Transverse colon (tissue), 4 donors: ENCODE data around the gene PRKAG1. TPM values are rescaled to one million over a fixed set of nuclear protein-coding genes. Genes with fewer than 3 reads are reported as not detected.
A peak's percentile ranks its signal among the peaks of the same experiment; 100 is the strongest.

ENCODE experiments used
- DNase-seq: peaks from one replicate; pipeline ENCODE4 v3.0.0-alpha.2; 2019
- H3K27ac ChIP-seq, 4 donors: fragments of 200-600 bp; sonication (generic); 2 replicates each; pipeline ENCODE4 v1.5.1; 2016 to 2018; ENCODE audit warnings: inconsistent platforms in 4 of 4
- H3K27me3 ChIP-seq: fragments of 200-600 bp; sonication (generic); 2 replicates; pipeline ENCODE4 v1.5.1; 2017; ENCODE audit warnings: inconsistent platforms
- H3K36me3 ChIP-seq, 4 donors: fragments of 200-600 bp; sonication (generic); 2 replicates each; pipeline ENCODE4 v1.5.1; 2017 to 2019; ENCODE audit warnings: inconsistent platforms in 4 of 4
- H3K4me1 ChIP-seq, 4 donors: fragments of 200-600 bp; sonication (generic); 2 replicates each; pipeline ENCODE4 v1.5.1; 2017 to 2020; ENCODE audit warnings: inconsistent platforms in 4 of 4
- H3K4me3 ChIP-seq, 4 donors: fragments of 200-600 bp; sonication (generic); 1 replicate in 1 of 4; 2 replicates in 3 of 4; pipeline versions ENCODE4 v1.5.1 to v1.6.1; 2017 to 2019; ENCODE audit warnings: inconsistent platforms in 4 of 4
- H3K9me3 ChIP-seq, 2 donors: fragments of 200-600 bp; sonication (generic); 2 replicates each; pipeline ENCODE4 v1.5.1; 2017 to 2019; ENCODE audit warnings: inconsistent platforms in 2 of 2
- CTCF ChIP-seq, 5 experiments: fragments of 200-600 bp in 3 of 5; fragments of 450-650 bp in 2 of 5; sonication (generic) in 3 of 5; IDR thresholded peaks; 1 replicate in 2 of 5; 2 replicates in 3 of 5; pipeline ENCODE4 v1.5.1; 2016 to 2017; ENCODE audit warnings: antibody characterized with exemption in 5 of 5, inconsistent platforms in 3 of 5, mild to moderate bottlenecking in 2 of 5, moderate library complexity in 1 of 5
- EP300 ChIP-seq: sonication (generic); formaldehyde crosslinking; IDR thresholded peaks from one replicate; pipeline ENCODE4 v1.6.1; 2017; ENCODE audit warnings: antibody characterized with exemption, low read depth
- POLR2A ChIP-seq: fragments of 450-650 bp; IDR thresholded peaks from one replicate; pipeline ENCODE4 v1.6.1; 2016; ENCODE audit warnings: antibody characterized with exemption, mild to moderate bottlenecking, moderate library complexity
- POLR2AphosphoS5 ChIP-seq, 3 donors: sonication (generic); formaldehyde crosslinking; IDR thresholded peaks; one replicate each; pipeline ENCODE4 v1.6.1; 2016; ENCODE audit warnings: antibody characterized with exemption in 3 of 3
- WGBS, 2 donors: methylation state at CpG; one replicate each; pipeline ENCODE4 v1.1.5; 2018; ENCODE audit warnings: low coverage in 1 of 2; 5-methylcytosine and 5-hydroxymethylcytosine counted together
- in situ Hi-C, 4 donors: fragments of 200-750 bp; cut with MboI; loops; one replicate each; pipeline versions ENCODE4 v1.15.0 to v1.15.1; 2017; ENCODE audit warnings: low sequenced_read_pairs in 3 of 4, low pct_ligation_motif_present in 1 of 4, low pct_unique_long_range_greater_than_20kb in 1 of 4
- intact Hi-C: fragments of 100-400 bp; cut with DNase I; formaldehyde crosslinking; loops from one replicate; pipeline ENCODE4 v1.15.1; 2023; ENCODE audit warnings: low total_unique reads
- total RNA-seq, 4 donors: library from RNA; depleted of rRNA; stranded (reverse); fragments of >200 nt; gene quantifications; one replicate each; pipeline ENCODE4 v1.1.0, GENCODE V29; 2016

Gene PRKAG1
- total RNA-seq, 4 donors from 2014 or later = 21.7 to 44.0 (median 42.3) TPM

GRCh38 chr12:49026101-49026500 is 7.5 kb upstream of the PRKAG1 start:
- in situ Hi-C loops (no loop called here), intact Hi-C loops (no loop called here)
- no peaks in the 10 kb centered on the region for H3K4me1 ChIP-seq
- H3K4me3 ChIP-seq = no peak overlapping the region
- H3K27me3 ChIP-seq = no peaks in the 10 kb centered on the region
- no peak overlapping the region for H3K27ac ChIP-seq
- WGBS, 2 donors = 92% methylated on average over 21 of the region's 21 CpGs; no CpG with 5 or more reads in 1 of the 2 donors
- H3K36me3 ChIP-seq = peaks cover 0 to 46% (median 16%) of the 10 kb centered on the region in 4 donors
- no peak for TF ChIP-seq EP300
- TF ChIP-seq POLR2A = no peak
- TF ChIP-seq POLR2AphosphoS5 (IDR thresholded peaks at IDR 0.05) = no peak
- no peak for TF ChIP-seq CTCF (IDR thresholded peaks at IDR 0.05)
- H3K9me3 ChIP-seq = no peaks in the 10 kb centered on the region
- DNase-seq = peak; percentile 6

GRCh38 chr12:49025463-49025862 is 6.9 kb upstream of the PRKAG1 start:
- no peak overlapping the region for H3K27ac ChIP-seq
- H3K9me3 ChIP-seq = no peaks in the 10 kb centered on the region
- 89% methylated on average over 3 to 4 of the region's 4 CpGs for WGBS, 2 donors
- no peak overlapping the region for H3K4me3 ChIP-seq
- no peaks in the 10 kb centered on the region for H3K4me1 ChIP-seq
- H3K36me3 ChIP-seq = peaks cover 0 to 46% (median 16%) of the 10 kb centered on the region in 4 donors
- DNase-seq = no peak
- no peaks in the 10 kb centered on the region for H3K27me3 ChIP-seq
- TF ChIP-seq POLR2AphosphoS5 (IDR thresholded peaks at IDR 0.05) = no peak
- TF ChIP-seq POLR2A = no peak
- no peak for TF ChIP-seq CTCF (IDR thresholded peaks at IDR 0.05)
- TF ChIP-seq EP300 = no peak
- in situ Hi-C loops (no loop called here), intact Hi-C loops (no loop called here)

- peak; percentile 3 for DNase-seq
- peaks cover 0 to 46% (median 16%) of the 10 kb centered on the region in 4 donors for H3K36me3 ChIP-seq
- no peaks in the 10 kb centered on the region for H3K9me3 ChIP-seq
- H3K4me3 ChIP-seq = no peak overlapping the region
- intact Hi-C loops (no loop called here), in situ Hi-C loops (no loop called here)
- TF ChIP-seq CTCF (IDR thresholded peaks at IDR 0.05) = no peak
- no peak for TF ChIP-seq POLR2A
- no peak for TF ChIP-seq EP300
- no peak for TF ChIP-seq POLR2AphosphoS5 (IDR thresholded peaks at IDR 0.05)
- no peak overlapping the region for H3K27ac ChIP-seq
- H3K4me1 ChIP-seq = peaks cover 0 to 2% (median under 1%) of the 10 kb centered on the region in 4 donors
- H3K27me3 ChIP-seq = no peaks in the 10 kb centered on the region
- 94% methylated on average over 12 of the region's 12 CpGs; no CpG with 5 or more reads in 1 of the 2 donors for WGBS, 2 donors
These were observed 6.0 kb upstream of the PRKAG1 start for GRCh38 chr12:49024543-49024942.

- no peak for DNase-seq
These were observed 5.2 kb upstream of the PRKAG1 start for GRCh38 chr12:49023812-49024211.

More at GRCh38 chr12:49023812-49024211, 5.2 kb upstream of the PRKAG1 start:
- TF ChIP-seq EP300 (no peak), POLR2A (no peak), CTCF (IDR thresholded peaks at IDR 0.05) (no peak), POLR2AphosphoS5 (IDR thresholded peaks at IDR 0.05) (no peak)
- Histone ChIP-seq H3K4me3 (no peak overlapping the region), H3K9me3 (no peaks in the 10 kb centered on the region), H3K4me1 (peaks cover 0 to 9% (median 5%) of the 10 kb centered on the region in 4 donors), H3K36me3 (peaks cover 0 to 42% (median 16%) of the 10 kb centered on the region in 4 donors), H3K27me3 (no peaks in the 10 kb centered on the region), H3K27ac (no peak overlapping the region)
- in situ Hi-C loops = no loop called here
- WGBS, 2 donors = 85 to 97% methylated on average over 1 to 2 of the region's 2 CpGs
- intact Hi-C loops = no loop called here
